CD4-positive, alpha-beta T cell treated with Interferon alpha-2 for 1 hour (primary cell): ENCODE data around the gene LHX4.

Source experiments
- DNase-seq, 2 donors: peaks; one replicate each; pipeline ENCODE4 v3.0.0-alpha.2; 2020 to 2022

The LHX4 gene

DNA sequence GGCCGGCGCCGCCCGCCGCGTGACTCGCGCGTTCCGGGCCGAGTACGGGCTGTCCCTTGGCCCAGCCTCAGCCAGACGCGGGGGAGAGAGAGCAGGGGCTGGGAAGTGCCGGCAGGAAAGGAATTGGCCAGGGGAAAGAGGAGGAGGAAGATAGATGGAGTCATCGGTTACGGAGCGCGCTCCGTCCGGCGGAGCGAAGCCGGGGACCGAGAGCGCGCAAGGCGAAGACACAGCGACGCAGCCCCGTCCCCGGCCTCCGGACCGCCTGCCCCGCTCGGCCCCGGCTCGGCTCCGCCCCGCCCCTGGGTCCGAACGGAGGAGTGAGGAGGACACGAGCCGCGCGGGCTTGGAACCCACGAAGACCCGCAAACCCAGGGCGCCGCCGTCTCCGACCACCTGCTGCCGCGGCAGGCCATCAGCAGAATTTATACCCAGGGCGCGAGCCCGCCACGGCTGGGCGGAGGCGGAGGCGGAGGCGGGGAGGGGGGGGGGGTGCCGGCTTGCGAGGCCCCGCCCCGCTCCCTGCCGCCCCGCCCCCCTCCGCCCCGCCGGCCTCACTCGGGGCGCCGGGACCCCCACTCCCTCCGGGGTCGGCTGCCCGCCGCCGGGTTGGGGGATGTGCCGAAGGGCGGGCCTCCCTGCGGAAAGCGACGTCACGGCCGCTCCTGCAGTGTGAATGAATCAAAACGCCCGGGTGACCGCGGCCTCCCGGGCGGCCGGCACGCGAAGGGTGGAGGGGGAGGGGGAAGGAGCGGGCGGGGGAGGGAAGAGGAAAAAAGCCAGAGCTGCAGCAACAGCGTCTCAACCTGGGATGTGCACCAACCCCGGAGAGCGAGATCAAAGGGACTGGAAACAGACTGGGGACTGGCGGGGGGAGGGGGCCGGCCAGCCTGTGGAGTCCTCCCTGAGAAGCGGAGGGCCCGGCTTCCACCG, at the start of gene LHX4:
Gene LHX4, plus strand, starts transcription at position 782 of the 933 bp plus-strand sequence. CDS start 266 bp downstream, outside the sequence.
- DNase-seq, result peak in 1 of 2 donors; percentile 34

DNA sequence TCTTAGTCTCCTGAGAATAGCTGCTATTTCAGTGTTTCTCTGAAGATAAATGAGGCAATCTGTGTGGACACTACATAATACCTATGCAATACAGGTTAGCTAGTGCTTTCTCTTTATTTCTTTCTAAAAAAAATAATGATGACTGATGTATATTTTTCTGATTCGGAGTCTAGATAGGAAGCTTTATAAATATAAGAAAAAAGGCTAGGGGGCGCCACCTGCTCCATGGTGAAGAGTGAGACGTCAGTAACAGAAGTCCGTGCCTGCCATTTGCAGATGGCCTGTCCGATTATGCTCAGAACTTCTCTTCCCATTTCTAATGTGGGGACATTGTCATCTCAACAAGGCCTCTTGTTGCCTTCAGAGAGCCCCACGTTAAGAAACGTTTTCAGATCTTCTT, 49.0 kb upstream of the LHX4 start:
- peak in 1 of 2 donors; percentile 24 for DNase-seq

DNA sequence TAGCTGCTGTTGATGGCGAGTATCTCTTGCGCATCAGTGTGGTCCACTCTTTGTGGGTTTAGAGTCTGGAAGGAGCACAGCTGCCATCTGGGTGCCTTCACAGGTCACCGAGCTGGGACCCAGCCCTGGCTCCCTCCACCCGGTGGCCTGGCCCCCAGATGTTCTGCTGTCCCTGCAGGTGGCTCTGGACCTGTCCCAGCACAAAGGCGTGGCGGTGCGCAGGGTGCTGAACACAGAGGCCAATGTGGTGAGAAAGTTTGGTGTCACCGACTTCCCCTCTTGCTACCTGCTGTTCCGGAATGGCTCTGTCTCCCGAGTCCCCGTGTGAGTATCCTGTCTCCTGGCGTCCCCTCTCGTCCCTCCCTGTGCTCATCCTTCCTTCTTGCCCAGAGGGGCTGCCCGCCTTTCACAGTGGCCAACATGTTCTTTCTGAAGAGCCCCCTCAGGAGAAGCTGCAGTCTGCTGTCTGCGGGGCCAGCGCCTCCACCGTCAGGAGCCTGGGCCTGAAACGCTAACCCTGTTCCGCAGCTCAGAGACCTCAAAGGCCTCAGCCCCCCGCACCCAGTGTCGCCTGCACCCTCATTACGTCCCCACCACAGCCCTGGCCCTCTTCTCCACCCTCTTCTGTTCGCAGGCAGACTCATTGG, 47.9 kb upstream of the LHX4 start:
- DNase-seq, result no peak

DNA sequence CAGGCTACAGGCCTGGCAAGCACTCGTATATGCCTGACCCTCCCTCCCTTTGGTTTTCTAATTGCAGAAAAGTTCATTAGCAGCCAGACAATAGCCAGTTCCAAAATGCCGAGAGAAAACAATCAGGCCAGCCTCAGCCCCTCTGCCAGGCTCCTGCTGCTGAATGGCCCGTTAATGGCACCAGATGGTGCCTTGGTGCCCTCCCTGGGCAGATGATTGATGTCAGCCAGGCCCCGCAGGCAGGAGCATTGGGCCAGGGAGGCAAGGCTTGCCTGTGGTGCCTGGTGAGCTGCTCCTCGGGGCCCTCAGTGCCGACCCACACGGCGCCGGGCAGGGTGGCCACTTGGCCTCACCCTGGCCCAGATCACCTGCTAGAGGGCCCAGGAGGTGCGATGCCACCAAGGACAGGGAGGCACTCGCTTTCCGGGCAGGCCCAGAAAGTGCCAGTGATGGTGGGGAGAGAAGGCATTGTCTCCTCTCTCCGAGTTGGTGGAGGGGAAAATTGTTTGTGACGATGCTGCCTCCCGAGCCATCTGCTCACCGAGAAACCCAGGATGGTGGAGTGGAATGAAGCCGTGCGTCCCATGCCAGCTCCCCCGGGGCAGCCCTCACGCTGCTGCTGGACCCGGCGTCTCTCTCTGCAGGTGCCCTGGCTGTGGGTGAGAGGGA, 47.3 kb upstream of the LHX4 start:
- no peak for DNase-seq

DNA sequence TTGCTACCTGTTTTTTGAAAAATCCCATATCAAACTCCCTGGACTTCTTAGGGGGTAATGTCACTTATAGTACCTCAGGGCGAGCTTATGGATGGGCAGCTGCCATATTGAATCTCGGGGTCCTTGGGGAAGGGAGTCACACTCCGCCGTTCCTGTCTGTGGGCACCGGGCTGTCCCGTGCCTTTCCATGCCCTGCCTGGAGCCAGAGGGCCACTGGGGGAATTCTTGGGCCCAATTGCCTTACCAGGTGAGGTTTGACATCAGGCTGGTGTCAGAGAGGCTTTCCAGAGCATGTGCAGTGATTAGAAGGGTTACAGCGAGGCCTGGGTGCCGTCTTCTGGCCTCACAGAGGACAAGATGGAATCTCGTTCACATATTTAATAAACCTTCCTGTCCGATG, 46.6 kb upstream of the LHX4 start:
- no peak for DNase-seq

DNA sequence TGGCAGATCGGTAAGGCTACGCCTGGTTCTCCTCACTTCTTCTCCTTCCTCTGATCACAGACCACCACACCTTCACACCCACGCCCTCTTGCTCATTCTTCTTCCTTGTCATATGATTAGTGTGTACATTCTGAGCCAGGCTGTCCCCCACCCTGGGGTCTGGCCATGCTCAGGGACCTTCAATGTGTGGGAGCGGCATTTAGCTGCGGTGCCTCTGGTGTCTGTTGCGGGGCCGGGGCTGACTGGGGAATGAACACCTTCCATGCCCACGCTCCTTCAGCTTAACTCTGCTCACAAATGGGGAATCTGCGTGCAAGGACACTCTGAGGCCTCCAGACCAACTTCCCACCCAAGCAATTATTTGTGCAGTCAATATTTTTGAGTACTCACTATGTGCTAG, 46.0 kb upstream of the LHX4 start:
- no peak for DNase-seq

DNA sequence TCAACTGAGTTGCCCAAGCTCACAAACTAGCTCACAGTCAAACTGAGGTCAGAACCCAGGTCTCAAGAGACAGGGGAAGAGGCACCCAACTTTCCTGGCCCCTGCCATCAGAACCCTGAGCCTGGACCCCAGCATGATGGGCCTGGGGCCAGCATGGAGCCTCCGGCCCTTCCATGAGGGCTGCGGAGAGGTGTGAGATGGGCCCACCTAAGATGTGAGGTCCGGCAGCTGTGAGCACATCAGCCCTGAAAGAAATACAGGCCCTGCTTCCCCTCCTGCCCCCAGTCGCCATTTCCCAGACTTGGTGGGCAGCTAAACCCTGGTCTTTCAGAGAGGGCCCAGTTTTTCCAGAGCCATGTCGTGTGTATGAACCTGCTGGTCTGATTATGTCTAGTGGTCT, 44.8 kb upstream of the LHX4 start:
- no peak for DNase-seq

DNA sequence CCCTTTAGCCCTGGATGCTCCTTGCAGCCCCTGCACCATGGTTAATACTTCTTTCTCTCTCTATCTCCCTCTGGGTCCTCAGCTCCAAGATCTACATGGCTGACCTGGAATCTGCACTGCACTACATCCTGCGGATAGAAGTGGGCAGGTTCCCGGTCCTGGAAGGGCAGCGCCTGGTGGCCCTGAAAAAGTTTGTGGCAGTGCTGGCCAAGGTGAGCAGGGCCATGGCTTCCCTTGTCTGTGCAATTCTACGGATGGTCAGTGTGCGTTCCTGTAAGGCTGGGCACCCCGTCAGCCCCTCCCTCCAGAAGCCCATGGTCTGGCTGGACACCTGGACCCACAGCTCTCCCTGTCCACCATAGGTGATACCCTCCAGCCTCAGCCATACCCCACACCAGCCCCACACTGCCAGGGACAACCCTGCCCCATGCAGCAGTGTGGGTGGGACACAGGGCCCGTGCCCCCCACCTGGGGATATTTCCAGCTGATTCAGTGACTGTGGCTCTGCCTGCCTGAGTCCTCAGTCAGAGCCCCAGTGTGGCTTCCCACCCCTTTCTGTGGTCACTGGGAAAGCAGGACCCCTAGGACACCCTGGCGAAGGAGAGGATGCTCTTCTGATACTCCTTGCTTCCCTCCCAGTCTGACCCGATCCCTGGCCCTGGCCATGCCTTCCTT, 44.0 kb upstream of the LHX4 start:
- no peak for DNase-seq

DNA sequence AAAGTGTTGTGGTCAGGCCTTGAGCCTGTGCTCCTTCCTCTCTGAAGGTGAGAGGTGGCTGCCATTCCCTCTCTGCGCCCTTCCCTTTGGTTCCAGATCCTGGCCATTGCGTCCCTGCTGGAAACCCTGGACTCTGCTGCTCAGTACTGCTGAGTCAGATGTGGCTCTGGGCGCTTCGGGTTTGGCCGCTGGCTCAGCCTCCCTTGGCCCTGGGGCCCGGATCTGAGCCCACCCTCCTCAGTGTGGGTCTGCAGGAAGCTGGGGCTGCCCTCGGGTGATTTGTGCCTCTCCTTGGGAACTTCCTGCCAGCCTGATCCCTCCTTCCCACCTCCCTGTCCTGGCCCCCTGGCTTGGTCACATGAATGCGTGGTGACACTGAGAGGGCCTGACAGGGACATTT, 43.2 kb upstream of the LHX4 start:
- DNase-seq, result no peak

DNA sequence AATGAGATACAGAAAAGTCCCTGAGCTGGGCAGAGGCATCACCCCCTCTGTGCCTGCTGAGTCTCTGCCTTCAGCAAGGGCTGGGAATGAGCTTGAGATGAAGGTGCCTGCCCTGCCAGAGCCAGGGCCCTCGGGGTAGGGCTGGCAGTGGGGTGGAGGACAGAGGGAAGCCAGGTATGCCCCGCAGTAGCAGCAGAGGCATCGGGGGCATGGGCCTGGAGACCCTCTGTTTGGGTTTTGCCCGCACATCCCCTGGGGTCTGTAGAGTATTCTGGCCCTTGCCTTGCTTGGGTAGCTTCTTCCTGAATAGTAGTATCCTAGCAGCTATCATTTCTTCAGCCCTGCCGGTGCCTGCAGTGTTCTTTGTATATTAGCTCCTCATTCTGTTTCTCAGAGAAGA, 42.4 kb upstream of the LHX4 start:
- no peak for DNase-seq

DNA sequence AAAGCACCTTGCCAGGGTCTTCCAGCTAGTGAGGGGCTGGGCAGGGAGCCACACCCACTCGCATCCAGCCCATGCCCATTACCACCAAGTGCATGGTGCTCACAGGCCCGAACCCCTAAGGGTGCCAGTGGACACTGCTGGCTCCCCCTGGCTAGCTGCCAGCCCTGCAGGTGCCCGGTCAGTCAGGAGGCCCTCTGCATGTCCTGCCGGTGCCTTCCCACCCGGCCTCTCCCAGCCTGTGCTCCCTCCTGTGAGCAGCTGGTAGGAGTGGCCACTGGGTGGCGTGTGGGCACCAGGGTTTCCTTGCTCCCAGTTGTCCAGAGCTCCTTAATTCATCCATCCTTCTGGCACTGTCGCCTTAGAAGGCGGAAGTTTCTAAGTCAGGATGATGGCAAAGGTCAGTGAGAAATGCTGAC, 42.0 kb upstream of the LHX4 start:
- peak in 1 of 2 donors; percentile 7 for DNase-seq

DNA sequence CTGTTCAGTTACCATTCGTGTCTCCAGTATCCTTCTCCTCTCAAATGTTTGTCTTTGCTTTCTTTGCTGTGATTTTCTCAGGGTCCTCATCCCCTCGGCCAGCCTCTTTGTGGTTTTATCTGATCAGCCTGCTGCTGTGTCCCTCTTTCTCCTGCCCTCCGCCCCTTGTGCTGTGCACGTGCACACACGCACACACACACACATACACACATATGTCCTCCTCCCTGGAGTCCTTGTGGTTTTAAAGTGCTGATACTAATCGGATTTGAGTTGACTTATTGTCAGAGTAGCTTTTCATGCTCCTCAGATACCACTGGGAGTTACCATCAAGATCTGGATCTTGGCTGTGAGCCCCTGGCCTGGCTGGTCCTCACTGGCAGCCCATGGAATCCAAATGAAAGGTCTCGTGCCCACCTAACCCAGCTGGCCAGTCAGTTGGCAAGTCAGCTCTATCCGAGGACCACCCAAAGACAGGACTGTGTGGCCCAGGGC, 41.3 kb upstream of the LHX4 start:
- DNase-seq, result no peak

DNA sequence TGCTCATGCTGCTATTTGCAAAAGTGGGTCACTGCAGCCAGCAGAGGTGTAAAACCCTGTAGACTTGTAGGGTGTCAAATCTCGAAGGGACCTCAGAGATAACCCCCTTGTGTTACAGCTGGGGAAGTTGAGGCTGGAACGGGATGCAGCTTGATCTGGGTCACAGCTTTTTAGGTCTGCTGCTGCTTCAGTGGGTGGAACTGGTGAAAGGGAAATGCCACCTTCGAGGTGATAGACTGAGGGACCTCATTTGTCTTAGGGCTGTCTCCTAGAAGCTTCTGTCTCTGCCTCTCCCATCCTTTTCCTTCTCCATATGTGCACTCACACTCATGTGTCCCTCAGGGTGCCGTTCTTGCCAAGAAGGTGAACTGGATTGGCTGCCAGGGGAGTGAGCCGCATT, 40.0 kb upstream of the LHX4 start:
- peak in 1 of 2 donors; percentile 8 for DNase-seq

DNA sequence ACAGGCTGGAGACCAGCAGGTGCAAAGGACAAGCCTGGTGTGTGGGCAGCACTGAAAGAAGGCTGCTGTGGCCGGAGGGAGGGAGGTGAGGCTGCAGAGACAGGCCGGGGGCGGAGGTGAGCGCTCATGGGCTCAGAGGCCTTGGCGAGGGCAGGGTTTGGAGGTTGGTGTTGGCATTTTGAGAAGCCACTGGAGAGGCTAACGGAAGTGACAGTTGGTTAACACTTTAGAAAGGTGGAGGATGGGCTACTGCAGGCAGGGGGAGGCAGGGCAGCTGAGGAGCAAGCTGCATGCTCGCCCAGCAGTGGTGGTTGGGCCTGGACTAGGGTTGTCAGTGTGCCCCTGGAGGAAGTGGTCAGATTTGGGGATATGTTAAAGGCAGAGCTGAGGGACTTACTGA, 37.9 kb upstream of the LHX4 start:
- peak in 1 of 2 donors; percentile 10 for DNase-seq

DNA sequence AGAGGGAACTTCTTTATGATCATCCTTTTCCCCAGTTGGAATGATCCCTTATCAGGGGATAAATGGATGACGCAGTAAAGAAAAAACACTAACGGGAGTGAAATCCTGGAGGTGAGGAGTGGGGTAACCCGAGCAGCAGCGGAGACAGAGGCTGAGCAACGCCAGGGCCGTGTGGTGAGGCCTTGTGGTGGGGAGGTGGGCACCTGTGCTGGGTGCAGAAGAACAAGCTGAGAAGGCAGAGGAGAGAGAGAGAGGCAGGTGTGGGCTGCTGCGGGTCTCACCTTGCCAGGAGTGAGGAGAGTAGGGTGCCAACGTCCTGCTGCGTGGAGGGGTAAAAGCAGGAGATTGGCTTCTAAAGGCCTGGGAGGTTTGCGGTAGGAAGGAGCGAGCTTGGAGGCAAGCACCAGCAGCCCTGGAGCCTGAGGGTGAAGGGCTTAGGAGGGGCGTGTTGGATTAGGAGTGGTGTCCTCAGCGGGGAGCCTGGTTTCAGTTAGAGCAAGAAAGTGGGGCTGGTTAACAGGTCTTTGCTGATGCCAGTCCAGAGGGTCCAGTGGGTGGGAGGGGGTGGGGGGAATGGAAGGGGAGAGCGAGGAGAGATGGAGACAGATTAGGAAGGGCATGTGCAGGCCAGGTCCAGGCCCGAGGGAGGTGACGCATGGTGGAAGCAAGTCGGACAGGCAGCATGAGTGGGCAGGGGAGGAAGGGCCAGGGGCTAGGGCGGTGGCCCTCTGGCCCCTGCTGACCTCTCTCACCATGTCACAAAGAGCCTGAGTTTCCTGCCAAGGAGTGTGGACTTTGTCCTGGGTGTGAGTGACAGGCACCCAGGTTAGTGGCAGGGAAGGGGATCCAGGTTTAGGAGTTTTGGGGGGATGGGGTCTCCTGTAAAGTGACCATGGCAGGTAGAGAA, 36.7 kb upstream of the LHX4 start:
- no peak for DNase-seq

DNA sequence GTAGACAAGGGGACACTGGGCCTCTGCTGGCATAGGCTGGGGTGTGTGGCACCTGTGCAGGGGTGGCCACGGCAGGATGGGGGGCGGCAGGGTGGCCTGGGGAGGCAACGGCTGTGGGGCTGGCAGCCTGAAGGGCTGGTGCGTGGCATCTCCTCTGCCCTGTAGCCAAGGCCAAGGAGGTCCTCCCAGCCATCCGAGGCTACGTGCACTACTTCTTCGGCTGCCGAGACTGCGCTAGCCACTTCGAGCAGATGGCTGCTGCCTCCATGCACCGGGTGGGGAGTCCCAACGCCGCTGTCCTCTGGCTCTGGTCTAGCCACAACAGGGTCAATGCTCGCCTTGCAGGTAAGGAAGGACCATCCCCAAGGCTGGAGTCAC, 36.0 kb upstream of the LHX4 start:
- DNase-seq, result no peak

DNA sequence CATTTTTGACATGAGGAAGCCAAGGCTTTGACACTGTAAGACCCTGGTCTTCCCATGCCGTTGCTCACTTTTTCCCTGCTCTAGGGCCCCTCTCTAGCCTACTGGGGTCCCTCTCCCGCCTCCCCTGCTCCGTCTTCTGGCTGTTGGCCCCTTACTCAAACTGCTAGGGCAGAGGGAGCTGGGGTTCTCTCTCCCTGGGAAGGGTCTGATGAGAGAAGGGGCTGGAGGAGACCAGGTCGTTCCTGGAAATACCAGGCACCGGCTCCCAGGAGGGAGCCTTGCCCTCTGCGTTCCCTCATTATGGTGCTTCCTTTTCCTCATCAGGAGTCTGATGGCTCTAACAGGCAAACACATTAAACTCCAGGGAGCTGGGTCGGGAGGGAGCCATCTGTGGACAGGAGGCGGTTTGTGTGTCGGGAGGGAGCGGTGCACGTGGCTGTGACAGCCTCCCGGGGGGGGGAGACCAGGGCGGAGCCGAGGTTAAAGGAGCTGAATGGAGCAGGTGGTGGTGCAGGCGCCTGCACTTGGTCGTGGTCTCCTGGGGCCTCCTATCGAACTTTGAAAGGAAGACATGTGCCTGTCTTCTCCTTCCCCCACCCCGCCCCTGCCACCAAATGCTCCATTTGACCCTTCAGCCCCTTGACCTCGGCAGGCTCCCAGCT, 35.4 kb upstream of the LHX4 start:
- no peak for DNase-seq

DNA sequence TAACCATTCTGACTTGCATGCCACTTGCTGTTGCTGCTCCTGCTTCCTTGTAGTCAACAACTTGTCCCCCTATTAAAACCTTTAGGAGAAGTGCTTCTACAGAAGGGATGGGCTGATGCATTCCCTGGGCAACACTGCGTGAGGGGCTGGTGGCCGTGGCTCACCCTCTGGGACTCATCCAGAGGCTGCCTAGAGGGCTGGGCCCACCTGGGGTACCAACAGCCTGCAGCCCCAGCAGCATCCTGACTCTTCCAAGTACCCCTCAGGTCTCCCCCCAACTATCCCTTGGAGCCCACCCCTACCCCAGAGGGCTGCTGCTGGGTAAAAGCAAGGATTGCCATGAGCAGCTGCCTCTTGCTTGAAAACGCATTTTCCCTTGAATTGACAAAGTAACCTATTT, 34.7 kb upstream of the LHX4 start:
- no peak for DNase-seq

DNA sequence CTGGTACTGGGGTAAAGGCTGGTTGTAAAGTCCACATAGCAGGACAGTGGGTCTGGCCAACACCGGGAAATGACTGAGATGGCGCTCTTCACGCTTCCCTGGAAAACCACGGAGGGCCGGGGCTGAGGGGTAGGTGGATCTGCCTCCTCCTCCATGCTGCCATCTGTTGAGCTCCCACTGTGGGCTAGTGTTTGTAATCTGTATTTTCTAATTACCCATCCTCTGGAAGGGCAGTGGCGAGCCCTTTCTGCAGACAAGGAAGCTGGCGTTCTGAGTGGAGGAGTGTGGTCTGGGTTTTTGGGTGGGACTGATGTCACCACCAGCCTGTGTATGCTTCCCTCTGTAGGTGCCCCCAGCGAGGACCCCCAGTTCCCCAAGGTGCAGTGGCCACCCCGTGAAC, 34.1 kb upstream of the LHX4 start:
- no peak for DNase-seq

DNA sequence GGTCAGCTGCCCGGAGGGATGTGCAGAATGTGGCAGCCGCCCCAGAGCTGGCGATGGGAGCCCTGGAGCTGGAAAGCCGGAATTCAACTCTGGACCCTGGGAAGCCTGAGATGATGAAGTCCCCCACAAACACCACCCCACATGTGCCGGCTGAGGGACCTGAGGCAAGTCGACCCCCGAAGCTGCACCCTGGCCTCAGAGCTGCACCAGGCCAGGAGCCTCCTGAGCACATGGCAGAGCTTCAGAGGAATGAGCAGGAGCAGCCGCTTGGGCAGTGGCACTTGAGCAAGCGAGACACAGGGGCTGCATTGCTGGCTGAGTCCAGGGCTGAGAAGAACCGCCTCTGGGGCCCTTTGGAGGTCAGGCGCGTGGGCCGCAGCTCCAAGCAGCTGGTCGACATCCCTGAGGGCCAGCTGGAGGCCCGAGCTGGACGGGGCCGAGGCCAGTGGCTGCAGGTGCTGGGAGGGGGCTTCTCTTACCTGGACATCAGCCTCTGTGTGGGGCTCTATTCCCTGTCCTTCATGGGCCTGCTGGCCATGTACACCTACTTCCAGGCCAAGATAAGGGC, 33.5 kb upstream of the LHX4 start:
- no peak for DNase-seq

DNA sequence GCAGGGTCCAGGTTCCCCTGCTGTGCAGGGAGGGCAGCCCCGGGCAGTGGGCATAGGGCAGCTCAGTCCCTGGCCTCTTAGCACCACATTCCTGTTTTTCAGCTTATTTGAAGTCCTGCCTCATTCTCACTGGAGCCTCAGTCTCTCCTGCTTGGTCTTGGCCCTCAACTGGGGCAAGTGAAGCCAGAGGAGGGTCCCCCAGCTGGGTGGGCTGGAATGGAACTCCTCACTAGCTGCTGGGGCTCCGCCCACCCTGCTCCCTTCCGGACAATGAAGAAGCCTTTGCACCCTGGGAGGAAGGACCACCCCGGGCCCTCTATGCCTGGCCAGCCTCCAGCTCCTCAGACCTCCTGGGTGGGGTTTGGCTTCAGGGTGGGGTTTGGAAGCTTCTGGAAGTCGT, 32.8 kb upstream of the LHX4 start:
- DNase-seq, result no peak
